Stomach (tissue), 9 donors: Measurements from ENCODE around the gene RERE. TPM values are rescaled to one million over a fixed set of nuclear protein-coding genes. Genes with fewer than 3 reads are reported as not detected.

Experiments used
- DNase-seq, 2 donors: peaks; one replicate each; pipeline versions ENCODE4 v3.0.0 to v3.0.0-alpha.2; 2013 to 2019
- H3K27ac ChIP-seq, 5 donors: fragments of 200-600 bp in 4 of 5; sonication (generic) in 4 of 5; one replicate each; pipeline ENCODE4 v1.5.1; 2013 to 2019; ENCODE audit warnings: mild to moderate bottlenecking in 1 of 5, moderate library complexity in 1 of 5
- H3K27me3 ChIP-seq, 3 donors: fragments of 200-600 bp; sonication (generic); one replicate each; pipeline ENCODE4 v1.5.1; 2017 to 2019; ENCODE audit warnings: mixed run types in 1 of 3
- H3K36me3 ChIP-seq, 4 donors: fragments of 200-600 bp; sonication (generic); 1 replicate in 3 of 4; 2 replicates in 1 of 4; pipeline ENCODE4 v1.5.1; 2016 to 2019
- H3K4me1 ChIP-seq, 4 donors: fragments of 200-600 bp; sonication (generic); one replicate each; pipeline ENCODE4 v1.5.1; 2016 to 2019
- H3K4me3 ChIP-seq, 4 donors: fragments of 200-600 bp; sonication (generic) in 3 of 4; one replicate each; pipeline ENCODE4 v1.5.1; 2016 to 2019; ENCODE audit warnings: mild to moderate bottlenecking in 1 of 4
- H3K9me3 ChIP-seq, 4 donors: fragments of 200-600 bp; sonication (generic); one replicate each; pipeline ENCODE4 v1.5.1; 2016 to 2019
- CTCF ChIP-seq, 7 experiments: fragments of 450-650 bp in 4 of 7; fragments of 200-600 bp in 3 of 7; sonication (generic) in 3 of 7; IDR thresholded peaks; one replicate each; pipeline ENCODE4 v1.5.1; 2016 to 2019; ENCODE audit warnings: antibody characterized with exemption in 7 of 7, control low read depth in 2 of 7, mild to moderate bottlenecking in 1 of 7
- EP300 ChIP-seq: sonication (generic); formaldehyde crosslinking; IDR thresholded peaks from one replicate; pipeline ENCODE4 v1.6.1; 2017; ENCODE audit warnings: antibody characterized with exemption
- POLR2A ChIP-seq, 4 donors: fragments of 450-650 bp; IDR thresholded peaks; one replicate each; pipeline ENCODE4 v1.6.1; 2016; ENCODE audit warnings: antibody characterized with exemption in 4 of 4, control low read depth in 2 of 4, mild to moderate bottlenecking in 1 of 4, moderate library complexity in 1 of 4
- POLR2AphosphoS5 ChIP-seq, 3 donors: sonication (generic); formaldehyde crosslinking; IDR thresholded peaks; one replicate each; pipeline ENCODE4 v1.6.1; 2016; ENCODE audit warnings: antibody characterized with exemption in 3 of 3
- WGBS, 5 donors: extraction: QIAGEN DNeasy Blood & Tissue Kit in 3 of 5; methylation state at CpG; one replicate each; pipeline versions ENCODE4 v1.1.5 to v1.1.7; 2013 to 2018; 5-methylcytosine and 5-hydroxymethylcytosine counted together
- intact Hi-C: fragments of 100-400 bp; cut with DNase I; formaldehyde crosslinking; loops from one replicate; pipeline ENCODE4 v1.15.1; 2023; ENCODE audit warnings: low total_unique reads
- polyA plus RNA-seq, 3 donors: library from polyadenylated mRNA; stranded (reverse); fragments of 200-250 nt; gene quantifications; one replicate each; pipeline ENCODE4 v1.2.3, GENCODE V29; 2013
- total RNA-seq, 5 donors: library from RNA; depleted of rRNA; stranded (reverse); fragments of >200 nt; gene quantifications; one replicate each; pipeline versions ENCODE4 v1.1.0 to v1.2.3, GENCODE V29; 2014 to 2016
- donor health status: healthy with polysubstance abuse.
- donor health status: Bipolar disorder and iron deficiency.
- donor health status: healthy.

RERE gene
- total and polyA plus RNA-seq, 8 donors, result 15.6 to 198 (median 79.3) TPM

- intact Hi-C loops, result no loop called here
- Histone ChIP-seq H3K27ac (peak overlapping the region in 4 of 5 donors; percentile 30 to 52 (median 42)), H3K4me1 (peaks cover 17 to 43% (median 35%) of the 10 kb centered on the region in 4 donors), H3K27me3 (no peaks in the 10 kb centered on the region), H3K4me3 (no peak overlapping the region), H3K36me3 (peaks cover 0 to 5% (median 2%) of the 10 kb centered on the region in 4 donors), H3K9me3 (no peaks in the 10 kb centered on the region)
- WGBS, 5 donors, result 73 to 83% (median 79%) methylated on average over 3 of the region's 3 CpGs
- TF ChIP-seq POLR2AphosphoS5 (IDR thresholded peaks at IDR 0.05) (no peak), CTCF (IDR thresholded peaks at IDR 0.05) (no peak), POLR2A (IDR thresholded peaks at IDR 0.05) (no peak), EP300 (no peak)
- no peak for DNase-seq
Observed at GRCh38 chr1:8518490-8518801, 299.0 kb downstream of the RERE start.

GRCh38 chr1:8517661-8518489, 299.6 kb downstream of the RERE start:
- no peak for DNase-seq
- intact Hi-C loops, result no loop called here
- Histone ChIP-seq H3K36me3 (peaks cover 0 to 6% (median 2%) of the 10 kb centered on the region in 4 donors), H3K27ac (peak overlapping the region; percentile 30 to 52 (median 36)), H3K4me3 (no peak overlapping the region), H3K4me1 (peaks cover 15 to 38% (median 32%) of the 10 kb centered on the region in 4 donors), H3K9me3 (no peaks in the 10 kb centered on the region), H3K27me3 (no peaks in the 10 kb centered on the region)
- 62 to 80% (median 76%) methylated on average over 7 of the region's 7 CpGs for WGBS, 5 donors
- TF ChIP-seq EP300 (no peak), CTCF (IDR thresholded peaks at IDR 0.05) (no peak), POLR2AphosphoS5 (IDR thresholded peaks at IDR 0.05) (no peak), POLR2A (IDR thresholded peaks at IDR 0.05) (no peak)

DNA sequence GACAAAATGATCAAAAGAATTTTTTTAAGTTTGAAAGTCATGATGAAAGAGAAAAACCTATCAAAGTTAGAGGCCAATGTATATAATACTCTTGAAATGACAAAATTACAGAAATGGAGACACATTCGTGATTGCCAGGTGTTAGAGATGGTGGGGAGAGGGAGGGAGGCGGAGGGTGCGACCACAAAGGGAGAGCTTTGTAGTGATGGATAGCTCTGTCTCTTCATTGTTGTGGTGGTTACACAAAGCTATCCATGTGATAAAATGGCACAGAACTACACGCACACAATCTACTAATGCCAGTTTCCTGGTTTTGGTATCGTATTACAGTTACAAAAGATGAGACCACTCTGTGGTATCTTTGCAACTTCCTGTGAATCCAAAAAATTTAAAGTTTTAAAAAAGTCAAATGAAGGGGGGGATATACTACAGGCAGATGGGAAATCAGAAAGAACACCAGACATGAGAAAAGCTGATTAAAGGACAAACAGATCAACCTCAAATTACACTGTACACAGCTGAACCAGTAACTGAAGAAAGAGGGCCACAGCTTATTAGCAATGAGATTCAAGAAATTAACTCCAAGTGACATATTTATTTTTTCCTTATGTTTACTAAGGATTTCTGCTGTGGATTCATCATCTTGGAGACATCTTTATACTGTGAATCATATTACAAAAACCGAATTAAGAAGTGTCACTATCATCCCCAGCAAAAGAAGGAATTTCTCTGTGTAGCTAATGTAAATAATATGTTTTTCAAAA, 300.5 kb downstream of the RERE start:
- TF ChIP-seq EP300 (no peak), CTCF (IDR thresholded peaks at IDR 0.05) (no peak), POLR2A (IDR thresholded peaks at IDR 0.05) (no peak), POLR2AphosphoS5 (IDR thresholded peaks at IDR 0.05) (no peak)
- H3K9me3 ChIP-seq, result no peaks in the 10 kb centered on the region

GRCh38 chr1:8516278-8516777, 301.1 kb downstream of the RERE start:
- TF ChIP-seq CTCF (IDR thresholded peaks at IDR 0.05) (no peak), POLR2A (IDR thresholded peaks at IDR 0.05) (no peak), POLR2AphosphoS5 (IDR thresholded peaks at IDR 0.05) (no peak)
- peak overlapping the region in 2 of 5 donors; percentile 48 to 52 for H3K27ac ChIP-seq
- intact Hi-C loops, result no loop called here

More for the DNA sequence above, 300.5 kb downstream of the RERE start:
- DNase-seq, result peak in 1 of 2 donors; percentile 35
- H3K27me3 ChIP-seq, result no peaks in the 10 kb centered on the region
- intact Hi-C loops, result no loop called here
- no peak overlapping the region for H3K4me3 ChIP-seq
- 50 to 65% (median 59%) methylated on average over 6 of the region's 6 CpGs for WGBS, 5 donors
- peak overlapping the region in 3 of 5 donors; percentile 34 to 52 (median 48) for H3K27ac ChIP-seq
- peaks cover 15 to 37% (median 31%) of the 10 kb centered on the region in 4 donors for H3K4me1 ChIP-seq
- H3K36me3 ChIP-seq, result peaks cover 0 to 11% (median 4%) of the 10 kb centered on the region in 4 donors

More at GRCh38 chr1:8516278-8516777, 301.1 kb downstream of the RERE start:
- DNase-seq, result no peak
- Histone ChIP-seq H3K36me3 (peaks cover 0 to 11% (median 4%) of the 10 kb centered on the region in 4 donors), H3K4me3 (no peak overlapping the region), H3K27me3 (no peaks in the 10 kb centered on the region), H3K4me1 (peaks cover 15 to 40% (median 32%) of the 10 kb centered on the region in 4 donors), H3K9me3 (no peaks in the 10 kb centered on the region)
- WGBS, 5 donors, result 42 to 67% (median 49%) methylated on average over 4 of the region's 4 CpGs
